Raji (cell line): ENCODE measurements around the gene GNB1L.

Experiments used
- POLR2A ChIP-seq: IDR thresholded peaks from 2 replicates; pipeline ENCODE4 v1.6.1; 2011; ENCODE audit warnings: low read depth, low read length, control low read depth; ENCODE audit not compliant: insufficient read depth

The GNB1L gene

GRCh38 chr22:19775496-19776325 is 79.0 kb downstream of the GNB1L start:
- no peak for TF ChIP-seq POLR2A

- no peak for TF ChIP-seq POLR2A
These were observed 80.0 kb downstream of the GNB1L start for GRCh38 chr22:19774628-19775027.

GRCh38 chr22:19773470-19774040 is 81.1 kb downstream of the GNB1L start:
- TF ChIP-seq POLR2A = no peak

GRCh38 chr22:19772673-19773469 is 81.8 kb downstream of the GNB1L start:
- TF ChIP-seq POLR2A = no peak

GRCh38 chr22:19772422-19772672 is 82.3 kb downstream of the GNB1L start:
- TF ChIP-seq POLR2A = no peak

GRCh38 chr22:19770349-19771220 is 84.1 kb downstream of the GNB1L start:
- no peak for TF ChIP-seq POLR2A

- TF ChIP-seq POLR2A = no peak
These were observed 85.3 kb downstream of the GNB1L start for GRCh38 chr22:19769393-19769715.

GRCh38 chr22:19767427-19768341 is 87.0 kb downstream of the GNB1L start:
- no peak for TF ChIP-seq POLR2A

GRCh38 chr22:19766511-19767426 is 87.9 kb downstream of the GNB1L start:
- TF ChIP-seq POLR2A = no peak

- no peak for TF ChIP-seq POLR2A
These were observed 88.5 kb downstream of the GNB1L start for GRCh38 chr22:19766240-19766510.

GRCh38 chr22:19765477-19766239 is 89.0 kb downstream of the GNB1L start:
- no peak for TF ChIP-seq POLR2A

GRCh38 chr22:19764636-19765476 is 89.8 kb downstream of the GNB1L start:
- no peak for TF ChIP-seq POLR2A
